Panc1 (cell line): ENCODE results near the gene UBE2E1. TPM values are rescaled to one million over a fixed set of nuclear protein-coding genes. Genes with fewer than 3 reads are reported as not detected.
A peak's percentile ranks its signal among the peaks of the same experiment; 100 is the strongest.

Experiments
- ATAC-seq: fragments of 200-7000 bp; cut with Tn5 transposase; 2 replicates; pipeline ENCODE4 v1.9.1; 2020; ENCODE audit warnings: mild to moderate bottlenecking, moderate library complexity
- BruUV-seq: library from RNA; stranded (reverse); fragments of 400-500 nt; replicated peaks from 2 replicates; lab custom pipeline; 2021; lab: Mats Ljungman, UMichigan
- CTCF ChIA-PET: fragments of 300-600 bp; sonication (Branson Sonifier 250); formaldehyde crosslinking; loops from one replicate; lab custom pipeline; 2022; ENCODE audit warnings: antibody characterized with exemption; lab: Charles Lee
- POLR2A ChIA-PET: fragments of 300-600 bp; sonication (Branson Sonifier 250); formaldehyde crosslinking; loops from one replicate; lab custom pipeline; 2022; ENCODE audit warnings: antibody characterized with exemption; lab: Charles Lee
- DNase-seq: peaks from one replicate; pipeline ENCODE4 v3.0.0-alpha.2; 2010; ENCODE audit warnings: low read depth, low spot score
- H3K27ac ChIP-seq: 2 replicates; pipeline ENCODE4 v1.5.1; 2011; ENCODE audit warnings: mild to moderate bottlenecking, low read length, inconsistent platforms
- H3K27me3 ChIP-seq: fragments of 200-500 bp; sonication (Bioruptor generic); 2 replicates; pipeline ENCODE4 v1.6.0; 2014; ENCODE audit warnings: low read length, inconsistent platforms; ENCODE audit not compliant: control insufficient read depth, insufficient read depth
- H3K36me3 ChIP-seq: fragments of 200-500 bp; sonication (Bioruptor generic); 2 replicates; pipeline ENCODE4 v1.5.1; 2014; ENCODE audit warnings: inconsistent platforms, mild to moderate bottlenecking, low read length, moderate library complexity; ENCODE audit not compliant: control insufficient read depth, insufficient read depth
- H3K4me1 ChIP-seq: 2 replicates; pipeline ENCODE4 v1.5.1; 2011; ENCODE audit warnings: inconsistent platforms, mild to moderate bottlenecking, low read length, moderate library complexity; ENCODE audit not compliant: control insufficient read depth, insufficient read depth
- H3K4me3 ChIP-seq, 2 experiments: 2 replicates each; pipeline ENCODE4 v1.5.1; 2011 to 2012; ENCODE audit warnings: low read depth in 2 of 2, low read length in 2 of 2, mild to moderate bottlenecking in 2 of 2, inconsistent platforms in 1 of 2, moderate library complexity in 1 of 2
- H3K9me3 ChIP-seq: fragments of 200-500 bp; sonication (Bioruptor generic); 2 replicates; pipeline ENCODE4 v1.5.1; 2014; ENCODE audit warnings: low read depth, mild to moderate bottlenecking, inconsistent platforms, low read length, moderate library complexity; ENCODE audit not compliant: control insufficient read depth, insufficient read depth
- POLR2AphosphoS5 ChIP-seq: IDR thresholded peaks from 2 replicates; pipeline ENCODE4 v1.6.1; 2012; ENCODE audit warnings: mild to moderate bottlenecking, low read depth, low read length, moderate library complexity
- SIN3A ChIP-seq: IDR thresholded peaks from 2 replicates; pipeline ENCODE4 v1.6.1; 2012; ENCODE audit warnings: low read depth, mild to moderate bottlenecking, low read length, moderate library complexity, borderline replicate concordance; ENCODE audit not compliant: insufficient read depth
- TCF7L2 ChIP-seq: IDR thresholded peaks from 2 replicates; pipeline ENCODE4 v1.6.1; 2011; ENCODE audit warnings: mild to moderate bottlenecking, low read depth, low read length, inconsistent platforms
- in situ Hi-C: cut with HindIII; loops from 2 replicates; pipeline ENCODE4 v1.10.0; 2016; ENCODE audit warnings: low sequenced_read_pairs, low pct_unique_long_range_greater_than_20kb
- intact Hi-C: fragments of 100-400 bp; cut with micrococcal nuclease; formaldehyde crosslinking; loops from one replicate; pipeline ENCODE4 v1.10.0; 2022; ENCODE audit not compliant: unreplicated experiment
- total RNA-seq: library from RNA; stranded (reverse); gene quantifications from one replicate; pipeline ENCODE4 v1.2.1, GENCODE V29; 2021; ENCODE audit not compliant: unreplicated experiment
- TF ChIP-seq, protein P1 (sequence below), 2 experiments: IDR thresholded peaks; 2 replicates each; pipeline ENCODE4 v1.6.1; 2011 to 2012; ENCODE audit warnings: low read depth in 2 of 2, control low read depth in 1 of 2, low read length in 1 of 2, mild to moderate bottlenecking in 1 of 2, moderate library complexity in 1 of 2; ENCODE audit not compliant: insufficient read depth in 1 of 2
- TF ChIP-seq, protein P2 (sequence below): fragments of 450-650 bp; IDR thresholded peaks from 2 replicates; pipeline ENCODE4 v1.5.1; 2017; ENCODE audit warnings: mild to moderate bottlenecking

The UBE2E1 gene
- total RNA-seq, 1 experiment from 2014 or later: 127 TPM

DNA sequence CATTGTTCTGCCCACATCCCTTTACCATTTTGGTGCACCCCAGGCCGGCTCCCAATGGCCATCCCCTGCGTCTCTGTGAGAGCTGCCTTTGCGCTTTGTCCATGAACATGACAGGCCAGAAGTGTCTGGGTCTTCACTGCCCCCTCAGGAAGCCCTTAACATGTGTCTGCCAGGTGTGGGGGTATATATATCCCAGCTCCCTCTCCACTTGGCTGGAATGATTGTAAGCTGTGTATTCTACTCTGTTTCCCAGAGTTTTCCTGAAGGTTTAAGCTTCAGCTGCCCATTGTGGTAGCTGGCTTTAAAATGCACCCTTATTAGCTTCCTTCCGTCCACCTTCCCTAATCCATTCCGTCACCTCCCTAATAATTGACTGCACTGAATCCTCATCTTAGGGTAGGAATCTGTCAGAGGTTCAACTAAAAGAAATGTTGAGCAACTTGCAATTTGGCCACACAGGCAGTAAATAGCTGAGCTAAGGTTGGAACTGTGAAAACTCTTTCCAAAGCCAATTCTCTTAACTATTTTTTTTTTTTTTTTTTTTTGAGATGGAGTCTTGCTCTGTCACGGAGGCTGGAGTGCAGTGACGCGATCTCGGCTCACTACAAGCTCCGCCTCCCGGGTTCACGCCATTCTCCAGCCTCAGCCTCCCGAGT lies 30.4 kb upstream of the UBE2E1 start:
- H3K36me3 ChIP-seq: no peaks in the 10 kb centered on the region
- ChIA-PET CTCF (no interaction called here), POLR2A (no interaction called here)
- intact Hi-C loops (no loop called here), in situ Hi-C loops (no loop called here)
- DNase-seq: no peak
- H3K4me1 ChIP-seq: no peaks in the 10 kb centered on the region
- no peaks in the 10 kb centered on the region for H3K9me3 ChIP-seq
- TF ChIP-seq SIN3A: no peak
- TF ChIP-seq POLR2AphosphoS5: no peak
- TF ChIP-seq, protein P1, sequence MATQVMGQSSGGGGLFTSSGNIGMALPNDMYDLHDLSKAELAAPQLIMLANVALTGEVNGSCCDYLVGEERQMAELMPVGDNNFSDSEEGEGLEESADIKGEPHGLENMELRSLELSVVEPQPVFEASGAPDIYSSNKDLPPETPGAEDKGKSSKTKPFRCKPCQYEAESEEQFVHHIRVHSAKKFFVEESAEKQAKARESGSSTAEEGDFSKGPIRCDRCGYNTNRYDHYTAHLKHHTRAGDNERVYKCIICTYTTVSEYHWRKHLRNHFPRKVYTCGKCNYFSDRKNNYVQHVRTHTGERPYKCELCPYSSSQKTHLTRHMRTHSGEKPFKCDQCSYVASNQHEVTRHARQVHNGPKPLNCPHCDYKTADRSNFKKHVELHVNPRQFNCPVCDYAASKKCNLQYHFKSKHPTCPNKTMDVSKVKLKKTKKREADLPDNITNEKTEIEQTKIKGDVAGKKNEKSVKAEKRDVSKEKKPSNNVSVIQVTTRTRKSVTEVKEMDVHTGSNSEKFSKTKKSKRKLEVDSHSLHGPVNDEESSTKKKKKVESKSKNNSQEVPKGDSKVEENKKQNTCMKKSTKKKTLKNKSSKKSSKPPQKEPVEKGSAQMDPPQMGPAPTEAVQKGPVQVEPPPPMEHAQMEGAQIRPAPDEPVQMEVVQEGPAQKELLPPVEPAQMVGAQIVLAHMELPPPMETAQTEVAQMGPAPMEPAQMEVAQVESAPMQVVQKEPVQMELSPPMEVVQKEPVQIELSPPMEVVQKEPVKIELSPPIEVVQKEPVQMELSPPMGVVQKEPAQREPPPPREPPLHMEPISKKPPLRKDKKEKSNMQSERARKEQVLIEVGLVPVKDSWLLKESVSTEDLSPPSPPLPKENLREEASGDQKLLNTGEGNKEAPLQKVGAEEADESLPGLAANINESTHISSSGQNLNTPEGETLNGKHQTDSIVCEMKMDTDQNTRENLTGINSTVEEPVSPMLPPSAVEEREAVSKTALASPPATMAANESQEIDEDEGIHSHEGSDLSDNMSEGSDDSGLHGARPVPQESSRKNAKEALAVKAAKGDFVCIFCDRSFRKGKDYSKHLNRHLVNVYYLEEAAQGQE (IDR thresholded peaks at IDR 0.05; ENCODE audit: insufficient read depth in 1 of 2, low read depth in 2 of 2, low read length in 1 of 2): no peak
- TF ChIP-seq TCF7L2: no peak
- TF ChIP-seq, protein P2, sequence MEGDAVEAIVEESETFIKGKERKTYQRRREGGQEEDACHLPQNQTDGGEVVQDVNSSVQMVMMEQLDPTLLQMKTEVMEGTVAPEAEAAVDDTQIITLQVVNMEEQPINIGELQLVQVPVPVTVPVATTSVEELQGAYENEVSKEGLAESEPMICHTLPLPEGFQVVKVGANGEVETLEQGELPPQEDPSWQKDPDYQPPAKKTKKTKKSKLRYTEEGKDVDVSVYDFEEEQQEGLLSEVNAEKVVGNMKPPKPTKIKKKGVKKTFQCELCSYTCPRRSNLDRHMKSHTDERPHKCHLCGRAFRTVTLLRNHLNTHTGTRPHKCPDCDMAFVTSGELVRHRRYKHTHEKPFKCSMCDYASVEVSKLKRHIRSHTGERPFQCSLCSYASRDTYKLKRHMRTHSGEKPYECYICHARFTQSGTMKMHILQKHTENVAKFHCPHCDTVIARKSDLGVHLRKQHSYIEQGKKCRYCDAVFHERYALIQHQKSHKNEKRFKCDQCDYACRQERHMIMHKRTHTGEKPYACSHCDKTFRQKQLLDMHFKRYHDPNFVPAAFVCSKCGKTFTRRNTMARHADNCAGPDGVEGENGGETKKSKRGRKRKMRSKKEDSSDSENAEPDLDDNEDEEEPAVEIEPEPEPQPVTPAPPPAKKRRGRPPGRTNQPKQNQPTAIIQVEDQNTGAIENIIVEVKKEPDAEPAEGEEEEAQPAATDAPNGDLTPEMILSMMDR: no peak
- no TSS peak for BruUV-seq
- H3K4me3 ChIP-seq: no peak overlapping the region
- no peak for ATAC-seq
- no peak overlapping the region for H3K27ac ChIP-seq
- H3K27me3 ChIP-seq: no peaks in the 10 kb centered on the region

DNA sequence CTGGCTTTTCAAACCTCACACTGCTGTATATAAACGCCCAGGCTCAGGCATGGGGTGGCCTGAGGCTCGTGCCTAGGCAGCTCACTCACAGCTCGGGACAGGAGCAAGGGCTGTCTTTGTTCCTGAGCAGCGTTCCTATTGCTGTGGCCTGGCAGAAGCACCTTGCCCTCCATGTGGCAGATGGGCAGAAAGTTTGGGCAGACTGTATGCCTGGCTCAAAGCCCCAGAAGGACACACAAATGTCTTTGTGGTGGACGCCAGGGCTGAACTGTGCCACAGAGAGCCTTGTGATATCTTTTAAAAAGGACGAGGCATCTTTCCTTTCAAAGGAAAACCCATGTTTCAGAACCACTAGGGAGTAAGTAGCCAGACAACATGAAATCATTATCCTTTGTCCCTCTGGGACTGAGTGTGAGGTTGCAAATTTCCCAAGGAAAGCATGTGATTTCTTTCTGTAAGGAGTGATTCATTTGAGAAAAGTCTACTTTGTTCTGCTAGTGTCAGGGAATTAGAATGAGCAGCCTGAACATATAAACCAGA lies 29.3 kb upstream of the UBE2E1 start:
- in situ Hi-C loops (no loop called here), intact Hi-C loops (no loop called here)
- Histone ChIP-seq H3K27ac (no peak overlapping the region), H3K36me3 (no peaks in the 10 kb centered on the region), H3K4me1 (no peaks in the 10 kb centered on the region), H3K27me3 (no peaks in the 10 kb centered on the region), H3K9me3 (no peaks in the 10 kb centered on the region), H3K4me3 (no peak overlapping the region)
- ChIA-PET CTCF (no interaction called here), POLR2A (no interaction called here)
- TF ChIP-seq, protein P1 (IDR thresholded peaks at IDR 0.05; ENCODE audit: insufficient read depth in 1 of 2, low read depth in 2 of 2, low read length in 1 of 2): no peak
- TF ChIP-seq SIN3A (no peak), POLR2AphosphoS5 (no peak), TCF7L2 (no peak)
- TF ChIP-seq, protein P2: no peak
- DNase-seq (no peak), ATAC-seq (peak; percentile 42; the same call in 1 of the 2 replicates)
- no TSS peak for BruUV-seq
